ENCODE results near the gene RAD51B. TPM values are rescaled to one million over a fixed set of nuclear protein-coding genes. Genes with fewer than 3 reads are reported as not detected.

Gene RAD51B
- total RNA-seq, 4 donors from 2014 or later, result 5.0 to 31.8 (median 20.6) TPM

DNA sequence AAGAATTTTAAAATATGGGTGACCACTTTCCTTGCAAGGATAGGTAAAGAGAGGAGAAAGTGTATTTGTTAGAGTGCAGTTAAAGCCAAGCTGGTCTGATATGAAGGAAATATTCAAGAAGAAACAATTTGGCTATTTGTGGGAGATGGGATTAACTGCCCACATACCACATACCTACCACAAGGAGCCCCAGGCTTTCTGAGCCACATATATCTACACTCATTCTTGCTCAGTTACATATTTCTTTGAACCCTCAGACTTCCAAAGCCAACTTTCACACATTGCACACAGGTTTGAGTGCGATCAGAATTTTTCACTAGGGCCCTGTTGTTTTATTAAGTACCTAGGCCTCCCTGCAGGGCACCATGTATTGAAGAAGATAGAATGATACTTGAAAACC lies 643.1 kb downstream of the RAD51B start:
- no peak overlapping the region for H3K27ac ChIP-seq
- in situ Hi-C loops (cut with MboI; ENCODE audit: low pct_ligation_motif_present in 1 of 4, low pct_unique_long_range_greater_than_20kb in 1 of 4, low sequenced_read_pairs in 3 of 4), result no loop called here
- TF ChIP-seq, protein P1, sequence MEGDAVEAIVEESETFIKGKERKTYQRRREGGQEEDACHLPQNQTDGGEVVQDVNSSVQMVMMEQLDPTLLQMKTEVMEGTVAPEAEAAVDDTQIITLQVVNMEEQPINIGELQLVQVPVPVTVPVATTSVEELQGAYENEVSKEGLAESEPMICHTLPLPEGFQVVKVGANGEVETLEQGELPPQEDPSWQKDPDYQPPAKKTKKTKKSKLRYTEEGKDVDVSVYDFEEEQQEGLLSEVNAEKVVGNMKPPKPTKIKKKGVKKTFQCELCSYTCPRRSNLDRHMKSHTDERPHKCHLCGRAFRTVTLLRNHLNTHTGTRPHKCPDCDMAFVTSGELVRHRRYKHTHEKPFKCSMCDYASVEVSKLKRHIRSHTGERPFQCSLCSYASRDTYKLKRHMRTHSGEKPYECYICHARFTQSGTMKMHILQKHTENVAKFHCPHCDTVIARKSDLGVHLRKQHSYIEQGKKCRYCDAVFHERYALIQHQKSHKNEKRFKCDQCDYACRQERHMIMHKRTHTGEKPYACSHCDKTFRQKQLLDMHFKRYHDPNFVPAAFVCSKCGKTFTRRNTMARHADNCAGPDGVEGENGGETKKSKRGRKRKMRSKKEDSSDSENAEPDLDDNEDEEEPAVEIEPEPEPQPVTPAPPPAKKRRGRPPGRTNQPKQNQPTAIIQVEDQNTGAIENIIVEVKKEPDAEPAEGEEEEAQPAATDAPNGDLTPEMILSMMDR (IDR thresholded peaks at IDR 0.05), result no peak
- TF ChIP-seq POLR2AphosphoS5 (IDR thresholded peaks at IDR 0.05) (no peak), POLR2A (IDR thresholded peaks at IDR 0.05) (no peak), EP300 (IDR thresholded peaks at IDR 0.05; ENCODE audit: low read depth) (no peak)
- H3K36me3 ChIP-seq, result no peaks in the 10 kb centered on the region
- no peak for DNase-seq
- peaks cover 10 to 35% (median 14%) of the 10 kb centered on the region in 4 donors for H3K4me1 ChIP-seq
- no peaks in the 10 kb centered on the region for H3K27me3 ChIP-seq
- 86 to 100% methylated on average over 1 of the region's 1 CpG for WGBS, 2 donors (ENCODE audit: low coverage in 1 of 2)
- intact Hi-C loops (cut with DNase I; ENCODE audit: low total_unique reads), result no loop called here
- H3K4me3 ChIP-seq, result no peak overlapping the region
- no peaks in the 10 kb centered on the region for H3K9me3 ChIP-seq

DNA sequence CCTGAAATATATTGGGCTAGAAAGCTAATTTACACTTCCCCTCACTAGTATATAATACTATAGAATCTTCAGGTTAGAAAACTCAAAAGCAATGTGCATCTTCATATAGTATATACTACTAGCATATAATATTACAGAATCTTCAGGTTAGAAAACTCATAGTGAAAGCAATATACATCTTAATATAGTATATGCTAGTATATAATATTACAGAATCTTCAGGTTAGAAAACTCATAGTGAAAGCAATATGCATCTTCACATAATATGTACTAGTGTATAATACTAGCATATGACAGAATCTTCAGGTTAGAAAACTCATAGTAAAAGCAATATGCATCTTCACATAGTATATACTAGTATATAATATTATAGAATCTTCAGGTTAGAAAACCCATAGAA lies 643.7 kb downstream of the RAD51B start:
- intact Hi-C loops (cut with DNase I; ENCODE audit: low total_unique reads) (no loop called here), in situ Hi-C loops (cut with MboI; ENCODE audit: low pct_ligation_motif_present in 1 of 4, low pct_unique_long_range_greater_than_20kb in 1 of 4, low sequenced_read_pairs in 3 of 4) (no loop called here)
- TF ChIP-seq POLR2AphosphoS5 (IDR thresholded peaks at IDR 0.05), result no peak
- no peak for TF ChIP-seq EP300 (IDR thresholded peaks at IDR 0.05; ENCODE audit: low read depth)
- TF ChIP-seq POLR2A (IDR thresholded peaks at IDR 0.05), result no peak
- TF ChIP-seq, protein P1 (IDR thresholded peaks at IDR 0.05), result no peak
- no peak for DNase-seq
- Histone ChIP-seq H3K4me3 (no peak overlapping the region), H3K27me3 (no peaks in the 10 kb centered on the region), H3K36me3 (no peaks in the 10 kb centered on the region), H3K9me3 (no peaks in the 10 kb centered on the region), H3K4me1 (peaks cover 10 to 31% (median 11%) of the 10 kb centered on the region in 4 donors), H3K27ac (no peak overlapping the region)

DNA sequence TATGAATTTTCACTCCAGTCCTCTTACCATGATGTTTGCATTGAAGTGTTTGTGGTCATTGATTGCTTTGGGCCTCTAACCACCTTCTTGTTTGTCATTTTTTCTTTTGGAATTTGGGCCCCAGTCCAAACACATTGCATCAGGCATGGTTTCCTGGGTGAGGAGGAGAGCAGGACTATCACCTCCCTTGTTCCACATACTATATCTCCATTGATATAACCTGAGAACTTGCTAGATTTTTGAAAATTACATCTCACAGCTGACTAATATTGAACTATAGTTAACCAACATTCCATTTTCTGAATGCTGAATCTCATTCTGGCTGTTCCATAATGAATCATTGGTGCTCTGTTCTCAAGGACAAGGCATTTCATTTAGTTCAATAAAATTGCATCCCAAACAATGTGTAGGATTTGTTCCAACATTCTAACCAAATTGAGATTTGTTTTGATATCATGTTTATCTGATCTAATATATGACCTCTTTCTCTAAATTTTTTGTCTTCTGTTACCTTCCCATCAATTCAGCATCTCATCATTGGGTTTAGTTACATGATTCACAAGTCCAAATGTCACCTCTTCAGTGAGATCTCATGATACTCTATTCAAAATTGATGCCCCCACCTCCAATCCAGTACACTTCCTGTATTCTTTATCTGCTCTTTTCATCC lies 644.3 kb downstream of the RAD51B start:
- no peak for DNase-seq
- TF ChIP-seq, protein P1 (IDR thresholded peaks at IDR 0.05), result no peak
- TF ChIP-seq EP300 (IDR thresholded peaks at IDR 0.05; ENCODE audit: low read depth) (no peak), POLR2A (IDR thresholded peaks at IDR 0.05) (no peak), POLR2AphosphoS5 (IDR thresholded peaks at IDR 0.05) (no peak)
- intact Hi-C loops (cut with DNase I; ENCODE audit: low total_unique reads), result no loop called here
- Histone ChIP-seq H3K27me3 (no peaks in the 10 kb centered on the region), H3K4me3 (no peak overlapping the region), H3K36me3 (no peaks in the 10 kb centered on the region), H3K9me3 (no peaks in the 10 kb centered on the region), H3K27ac (no peak overlapping the region), H3K4me1 (peaks cover 6 to 25% (median 8%) of the 10 kb centered on the region in 4 donors)
- in situ Hi-C loops (cut with MboI; ENCODE audit: low pct_ligation_motif_present in 1 of 4, low pct_unique_long_range_greater_than_20kb in 1 of 4, low sequenced_read_pairs in 3 of 4), result no loop called here

DNA sequence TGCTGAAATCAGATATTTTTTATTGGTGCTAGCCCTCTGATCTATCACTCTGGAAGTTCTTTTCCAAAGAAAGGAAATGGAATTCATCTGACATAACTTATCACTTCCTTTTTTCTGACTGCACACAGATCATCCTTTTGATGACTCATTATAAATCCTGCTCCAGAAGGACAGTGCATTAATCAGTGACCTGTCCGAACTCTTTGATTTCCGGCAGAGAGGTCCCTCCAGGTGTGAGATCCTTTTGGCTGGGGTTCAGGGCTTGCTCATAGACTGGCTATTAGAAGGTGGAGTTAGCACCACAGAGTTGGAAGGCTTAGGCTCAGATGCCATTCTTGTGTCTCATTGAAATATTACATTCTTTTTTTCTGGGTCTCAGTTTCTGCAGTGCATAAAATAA lies 645.1 kb downstream of the RAD51B start:
- TF ChIP-seq POLR2A (IDR thresholded peaks at IDR 0.05) (no peak), EP300 (IDR thresholded peaks at IDR 0.05; ENCODE audit: low read depth) (no peak), POLR2AphosphoS5 (IDR thresholded peaks at IDR 0.05) (no peak)
- TF ChIP-seq, protein P1 (IDR thresholded peaks at IDR 0.05), result no peak
- WGBS, 2 donors (ENCODE audit: low coverage in 1 of 2), result 69 to 86% methylated on average over 2 of the region's 2 CpGs
- in situ Hi-C loops (cut with MboI; ENCODE audit: low pct_ligation_motif_present in 1 of 4, low pct_unique_long_range_greater_than_20kb in 1 of 4, low sequenced_read_pairs in 3 of 4) (no loop called here), intact Hi-C loops (cut with DNase I; ENCODE audit: low total_unique reads) (no loop called here)
- DNase-seq, result no peak
- Histone ChIP-seq H3K27ac (no peak overlapping the region), H3K4me1 (peaks cover 0 to 17% (median 2%) of the 10 kb centered on the region in 4 donors), H3K9me3 (no peaks in the 10 kb centered on the region), H3K27me3 (no peaks in the 10 kb centered on the region), H3K36me3 (no peaks in the 10 kb centered on the region), H3K4me3 (no peak overlapping the region)
